ENCODE measurements around the gene VAMP2.
"Not testable (repeated sequence)": the region's sequence is repeated elsewhere in the genome, so short reads cannot be mapped to it uniquely, and the experiment has no call there.

The VAMP2 gene

GRCh38 chr17:8176197-8176940 lies 13.6 kb upstream of the VAMP2 start, which contains the start of gene TMEM107:
Gene TMEM107 (minus strand): TSS chr17:8176380. CDS start chr17:8176286, 94 bp downstream.
- peak; percentile 80 for DNase-seq (ENCODE audit: low read depth)

- DNase-seq (ENCODE audit: low read depth), result no peak
Measured at GRCh38 chr17:8175795-8176196, 13.0 kb upstream of the VAMP2 start.

- no peak for DNase-seq (ENCODE audit: low read depth)
Measured at GRCh38 chr17:8173871-8174322, 11.1 kb upstream of the VAMP2 start.

- DNase-seq (ENCODE audit: low read depth), result peak; percentile 75
Measured at GRCh38 chr17:8173056-8173870, 10.5 kb upstream of the VAMP2 start.

GRCh38 chr17:8170186-8170585 lies 7.4 kb upstream of the VAMP2 start:
- not testable (repeated sequence) for DNase-seq (ENCODE audit: low read depth)

GRCh38 chr17:8167526-8167925 lies 4.8 kb upstream of the VAMP2 start:
- DNase-seq (ENCODE audit: low read depth), result no peak

GRCh38 chr17:8166731-8167130 lies 4.0 kb upstream of the VAMP2 start:
- DNase-seq (ENCODE audit: low read depth), result no peak

- no peak for DNase-seq (ENCODE audit: low read depth)
Measured at GRCh38 chr17:8164815-8165131, 2.0 kb upstream of the VAMP2 start.

- DNase-seq (ENCODE audit: low read depth), result no peak
Measured at GRCh38 chr17:8163978-8164814, 1.4 kb upstream of the VAMP2 start.

- no peak for DNase-seq (ENCODE audit: low read depth)
Measured at GRCh38 chr17:8162997-8163977, 539 bp upstream of the VAMP2 start.

- DNase-seq (ENCODE audit: low read depth), result no peak
Measured at GRCh38 chr17:8161289-8162232, 1.2 kb downstream of the VAMP2 start.

- no peak for DNase-seq (ENCODE audit: low read depth)
Measured at GRCh38 chr17:8160741-8161221, 2.0 kb downstream of the VAMP2 start.

- no peak for DNase-seq (ENCODE audit: low read depth)
Measured at GRCh38 chr17:8160224-8160577, 2.5 kb downstream of the VAMP2 start.

- DNase-seq (ENCODE audit: low read depth), result no peak
Measured at GRCh38 chr17:8159459-8160223, 3.1 kb downstream of the VAMP2 start.

GRCh38 chr17:8159032-8159400 lies 3.7 kb downstream of the VAMP2 start:
- no peak for DNase-seq (ENCODE audit: low read depth)

GRCh38 chr17:8158267-8159031 lies 4.3 kb downstream of the VAMP2 start:
- DNase-seq (ENCODE audit: low read depth), result peak; percentile 75

GRCh38 chr17:8156246-8156992 lies 6.3 kb downstream of the VAMP2 start:
- peak; percentile 100 for DNase-seq (ENCODE audit: low read depth)

- DNase-seq (ENCODE audit: low read depth), result no peak
Measured at GRCh38 chr17:8155996-8156245, 6.8 kb downstream of the VAMP2 start.

All from stimulated activated CD4-positive, alpha-beta T cell treated with anti-CD3 and anti-CD28 coated beads, Interleukin-2, amount 100 ng/mL, for 4 hours (primary cell).